ENCODE data around the gene KRTAP5-9. TPM values are rescaled to one million over a fixed set of nuclear protein-coding genes. Genes with fewer than 3 reads are reported as not detected.
"Not testable (repeated sequence)": the region's sequence is repeated elsewhere in the genome, so short reads cannot be mapped to it uniquely, and the experiment has no call there.

KRTAP5-9 gene
- total RNA-seq, 1 experiment from 2014 or later, result not detected

- DNase-seq (ENCODE audit: low read depth), result not testable (repeated sequence)
Observed at GRCh38 chr11:71582969-71583368, 34.7 kb downstream of the KRTAP5-9 start.

- not testable (repeated sequence) for DNase-seq (ENCODE audit: low read depth)
Observed at GRCh38 chr11:71585673-71586072, 37.5 kb downstream of the KRTAP5-9 start.

- DNase-seq (ENCODE audit: low read depth), result peak; percentile 26
Observed at GRCh38 chr11:71588314-71588713, 40.1 kb downstream of the KRTAP5-9 start.

- peak; percentile 13 for DNase-seq (ENCODE audit: low read depth)
Observed at GRCh38 chr11:71588822-71589545, 40.8 kb downstream of the KRTAP5-9 start.

GRCh38 chr11:71589546-71589920 lies 41.3 kb downstream of the KRTAP5-9 start:
- DNase-seq (ENCODE audit: low read depth), result not testable (repeated sequence)

Other genes with a start within 250 kb of the KRTAP5-9 start
- gene DHCR7, start 100.0 kb upstream of the KRTAP5-9 start, total RNA-seq (2014; rRNA removed; shearing (Covaris generic)), result 99.2 and 123 TPM in 2 replicates
- 21.1 and 23.8 TPM in 2 replicates for gene NADSYN1, start 95.2 kb upstream of the KRTAP5-9 start, total RNA-seq (2014; rRNA removed; shearing (Covaris generic))
- not detected in 2 replicates for gene KRTAP5-7, start 21.2 kb upstream of the KRTAP5-9 start, total RNA-seq (2014; rRNA removed; shearing (Covaris generic))
- not detected in 2 replicates for gene KRTAP5-8, start 10.4 kb upstream of the KRTAP5-9 start, total RNA-seq (2014; rRNA removed; shearing (Covaris generic))
- gene KRTAP5-10, start 17.1 kb downstream of the KRTAP5-9 start, total RNA-seq (2014; rRNA removed; shearing (Covaris generic)), result not detected in 2 replicates
- not detected in 2 replicates for gene KRTAP5-11, start 34.5 kb downstream of the KRTAP5-9 start, total RNA-seq (2014; rRNA removed; shearing (Covaris generic))